Colonic mucosa (tissue), 4 donors: ENCODE measurements around the gene MRPL3. TPM values are rescaled to one million over a fixed set of nuclear protein-coding genes. Genes with fewer than 3 reads are reported as not detected.

Experiments used
- DNase-seq: peaks from one replicate; pipeline ENCODE4 v3.0.0-alpha.2; 2020
- H3K27ac ChIP-seq: fragments of 200-600 bp; one replicate; pipeline ENCODE4 v1.8.0; 2021
- H3K27me3 ChIP-seq: fragments of 200-600 bp; one replicate; pipeline ENCODE4 v1.8.0; 2021
- H3K36me3 ChIP-seq: fragments of 200-600 bp; one replicate; pipeline ENCODE4 v1.8.0; 2021
- H3K4me1 ChIP-seq: fragments of 200-600 bp; one replicate; pipeline ENCODE4 v1.8.0; 2021; ENCODE audit warnings: mild to moderate bottlenecking
- H3K4me3 ChIP-seq: fragments of 200-600 bp; one replicate; pipeline ENCODE4 v1.8.0; 2021
- H3K9ac ChIP-seq, 2 donors: one replicate each; pipeline ENCODE4 v1.7.0; 2013; ENCODE audit warnings: control low read depth in 2 of 2, low read depth in 2 of 2, low read length in 2 of 2
- H3K9me3 ChIP-seq: fragments of 200-600 bp; one replicate; pipeline ENCODE4 v1.8.0; 2021
- CTCF ChIP-seq: fragments of 200-600 bp; IDR thresholded peaks from one replicate; pipeline ENCODE4 v1.8.0; 2022; ENCODE audit warnings: antibody characterized with exemption, mild to moderate bottlenecking
- intact Hi-C: fragments of 100-400 bp; cut with DNase I; formaldehyde crosslinking; loops from one replicate; pipeline ENCODE4 v1.14.1; 2022
- total RNA-seq, 2 donors: library from RNA; stranded (reverse); fragmentation: NEBNext Ultra II Directional in 1 of 2; extraction: Animal tissue kit (Norgen Biotek cat#: 25700) in 1 of 2; gene quantifications; one replicate each; pipeline ENCODE4 v1.2.1, GENCODE V29; 2021
- donor health status: healthy.
- donor health status: DM: no; HTN: no; CAD: no.
- donor health status: DM: no; HTN: no; CAD: no.

MRPL3 gene
- total RNA-seq, 2 donors from 2014 or later, result 60.4 to 113 TPM

DNA sequence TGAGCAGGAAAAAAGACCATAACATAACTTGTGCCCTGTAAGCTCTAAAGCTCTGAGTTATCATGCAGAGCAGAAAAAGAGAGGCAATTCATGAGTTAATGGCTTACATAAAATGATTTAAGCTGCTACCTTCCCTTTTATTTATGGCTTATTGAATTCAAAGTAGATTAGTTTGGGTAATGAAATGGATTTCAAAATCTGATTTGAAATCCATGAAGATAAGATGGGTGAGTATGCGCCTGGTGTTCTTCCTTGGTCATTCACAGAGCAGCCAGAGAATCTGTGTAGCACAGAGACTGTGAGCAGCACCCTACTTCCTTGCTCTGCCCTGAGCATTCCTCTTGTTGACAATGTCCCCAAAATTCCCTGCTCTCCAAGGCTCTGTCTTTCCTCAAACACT lies 36.2 kb upstream of the MRPL3 start:
- no peak for TF ChIP-seq CTCF
- Histone ChIP-seq H3K36me3 (no peaks in the 10 kb centered on the region), H3K27me3 (no peaks in the 10 kb centered on the region), H3K9me3 (no peaks in the 10 kb centered on the region), H3K4me3 (no peak overlapping the region), H3K9ac (no peak overlapping the region), H3K27ac (no peak overlapping the region), H3K4me1 (no peaks in the 10 kb centered on the region)
- intact Hi-C loops, result no loop called here
- no peak for DNase-seq

DNA sequence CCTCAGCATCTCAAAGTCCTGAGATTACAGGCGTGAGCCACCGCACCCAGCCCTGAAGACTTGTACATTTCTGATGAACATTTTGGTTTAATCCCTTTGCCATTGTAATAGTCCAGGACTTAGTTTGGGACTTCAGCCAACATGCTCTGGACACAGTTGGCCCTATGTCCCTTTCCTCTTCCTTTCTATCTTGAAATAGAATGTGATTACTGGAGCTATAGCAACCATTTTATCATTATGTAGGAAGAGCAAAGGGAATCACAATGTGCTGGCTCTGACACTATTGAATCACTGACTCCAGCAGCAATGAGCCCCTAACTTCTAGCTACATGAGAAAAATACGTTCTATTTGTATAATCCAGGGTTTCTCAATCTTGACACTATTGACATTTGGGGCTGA lies 34.8 kb upstream of the MRPL3 start:
- intact Hi-C loops, result no loop called here
- Histone ChIP-seq H3K9me3 (no peaks in the 10 kb centered on the region), H3K36me3 (no peaks in the 10 kb centered on the region), H3K4me1 (no peaks in the 10 kb centered on the region), H3K4me3 (no peak overlapping the region), H3K9ac (no peak overlapping the region), H3K27me3 (no peaks in the 10 kb centered on the region), H3K27ac (no peak overlapping the region)
- no peak for DNase-seq
- no peak for TF ChIP-seq CTCF

DNA sequence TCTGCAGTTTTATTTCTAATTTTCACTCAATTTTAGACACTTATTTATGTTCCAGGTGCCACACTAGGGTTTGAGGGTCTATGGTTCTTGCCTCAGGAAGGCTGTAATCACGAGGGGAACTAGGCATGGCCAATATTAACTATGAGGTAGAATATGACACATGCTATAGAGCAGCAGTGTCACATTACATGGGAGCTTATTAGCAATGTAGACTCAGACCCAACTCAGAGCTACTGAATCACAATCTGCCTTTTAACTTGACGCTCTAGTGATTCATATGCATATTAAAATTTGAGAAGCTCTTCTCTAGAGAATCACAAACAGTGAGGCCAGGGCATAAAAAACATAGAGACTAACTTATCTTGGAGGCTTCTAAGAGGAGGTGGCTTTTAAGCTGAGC lies 32.8 kb upstream of the MRPL3 start:
- Histone ChIP-seq H3K4me3 (no peak overlapping the region), H3K36me3 (no peaks in the 10 kb centered on the region), H3K9me3 (no peaks in the 10 kb centered on the region), H3K9ac (no peak overlapping the region), H3K27ac (no peak overlapping the region), H3K4me1 (no peaks in the 10 kb centered on the region), H3K27me3 (no peaks in the 10 kb centered on the region)
- intact Hi-C loops, result no loop called here
- no peak for TF ChIP-seq CTCF
- DNase-seq, result no peak

DNA sequence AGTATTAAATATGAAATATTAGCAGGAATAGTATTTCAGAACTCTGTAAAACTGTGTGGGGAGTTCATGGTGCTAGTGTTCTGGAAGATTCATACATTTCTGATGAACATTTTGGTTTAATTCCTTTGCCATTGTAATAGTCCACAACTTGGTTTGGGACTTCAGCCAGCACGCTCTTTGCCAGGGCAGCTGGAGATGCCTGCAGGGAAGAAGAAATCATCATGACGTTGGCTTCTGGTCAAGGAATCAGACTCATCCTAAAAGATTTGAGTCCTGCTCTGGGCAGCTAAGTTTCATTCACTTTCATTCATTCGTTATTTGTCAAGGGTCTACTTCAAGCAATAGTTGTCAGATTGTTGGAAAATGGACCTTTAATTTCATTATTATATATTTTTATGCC lies 32.4 kb upstream of the MRPL3 start:
- no peaks in the 10 kb centered on the region for H3K9me3 ChIP-seq
- H3K27me3 ChIP-seq, result no peaks in the 10 kb centered on the region
- DNase-seq, result no peak
- no peak for TF ChIP-seq CTCF
- H3K4me3 ChIP-seq, result no peak overlapping the region
- intact Hi-C loops, result no loop called here
- H3K27ac ChIP-seq, result no peak overlapping the region
- H3K9ac ChIP-seq, result no peak overlapping the region
- H3K36me3 ChIP-seq, result no peaks in the 10 kb centered on the region
- H3K4me1 ChIP-seq, result no peaks in the 10 kb centered on the region

GRCh38 chr3:131532645-131533044 lies 29.9 kb upstream of the MRPL3 start:
- H3K36me3 ChIP-seq, result no peaks in the 10 kb centered on the region
- no peaks in the 10 kb centered on the region for H3K4me1 ChIP-seq
- no peak overlapping the region for H3K9ac ChIP-seq
- H3K9me3 ChIP-seq, result no peaks in the 10 kb centered on the region
- no peak for DNase-seq
- no peak for TF ChIP-seq CTCF
- intact Hi-C loops, result no loop called here
- no peak overlapping the region for H3K4me3 ChIP-seq
- H3K27me3 ChIP-seq, result no peaks in the 10 kb centered on the region
- H3K27ac ChIP-seq, result no peak overlapping the region

DNA sequence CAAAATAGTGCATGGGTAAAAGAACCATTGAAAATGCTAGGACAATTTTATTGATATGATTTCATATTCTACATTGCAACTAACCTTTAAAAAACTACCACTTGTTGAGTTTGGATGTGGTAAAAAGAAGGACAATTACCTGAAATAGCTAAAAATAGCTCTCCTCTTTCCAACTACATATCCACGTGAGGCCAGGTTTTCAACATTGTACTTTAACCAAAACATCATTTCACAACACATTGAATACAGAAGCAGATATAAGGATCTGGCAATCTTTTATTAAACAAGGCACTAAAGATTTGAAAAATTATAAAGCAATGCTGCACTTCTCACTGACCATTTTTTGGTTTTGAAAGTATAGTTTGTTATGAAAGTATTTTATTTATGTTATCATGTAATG lies 28.1 kb upstream of the MRPL3 start:
- H3K27me3 ChIP-seq, result no peaks in the 10 kb centered on the region
- H3K36me3 ChIP-seq, result no peaks in the 10 kb centered on the region
- intact Hi-C loops, result no loop called here
- no peaks in the 10 kb centered on the region for H3K9me3 ChIP-seq
- H3K4me3 ChIP-seq, result no peak overlapping the region
- no peaks in the 10 kb centered on the region for H3K4me1 ChIP-seq
- no peak overlapping the region for H3K27ac ChIP-seq
- TF ChIP-seq CTCF, result no peak
- no peak overlapping the region for H3K9ac ChIP-seq
- DNase-seq, result no peak
